Vagina (tissue), 2 donors: ENCODE measurements around the gene JAG2. TPM values are rescaled to one million over a fixed set of nuclear protein-coding genes. Genes with fewer than 3 reads are reported as not detected.

Source experiments
- DNase-seq, 2 donors: peaks; one replicate each; pipeline ENCODE4 v3.0.0-alpha.2; 2017; ENCODE audit errors: extremely low spot score in 2 of 2
- H3K27ac ChIP-seq: fragments of 200-600 bp; sonication (generic); one replicate; pipeline ENCODE4 v1.5.1; 2019
- H3K27me3 ChIP-seq: fragments of 200-600 bp; sonication (generic); one replicate; pipeline ENCODE4 v1.5.1; 2019
- H3K36me3 ChIP-seq, 2 donors: fragments of 200-600 bp; sonication (generic); one replicate each; pipeline ENCODE4 v1.5.1; 2017 to 2019
- H3K4me1 ChIP-seq: fragments of 200-600 bp; sonication (generic); one replicate; pipeline ENCODE4 v1.5.1; 2019
- H3K4me3 ChIP-seq, 2 donors: fragments of 200-600 bp; sonication (generic); 1 replicate in 1 of 2; 2 replicates in 1 of 2; pipeline ENCODE4 v1.5.1; 2016 to 2019
- H3K9me3 ChIP-seq: fragments of 200-600 bp; sonication (generic); one replicate; pipeline ENCODE4 v1.5.1; 2019
- CTCF ChIP-seq, 3 experiments: fragments of 450-650 bp in 2 of 3; fragments of 200-600 bp in 1 of 3; sonication (generic) in 1 of 3; IDR thresholded peaks; one replicate each; pipeline ENCODE4 v1.5.1; 2017 to 2019; ENCODE audit warnings: antibody characterized with exemption in 3 of 3, mild to moderate bottlenecking in 2 of 3, moderate library complexity in 2 of 3
- POLR2A ChIP-seq, 2 donors: fragments of 450-650 bp; IDR thresholded peaks; one replicate each; pipeline ENCODE4 v1.6.1; 2017; ENCODE audit warnings: antibody characterized with exemption in 2 of 2, mild to moderate bottlenecking in 2 of 2, moderate library complexity in 2 of 2
- POLR2AphosphoS5 ChIP-seq, 2 donors: sonication (generic); formaldehyde crosslinking; IDR thresholded peaks; one replicate each; pipeline ENCODE4 v1.9.0; 2017; ENCODE audit warnings: antibody characterized with exemption in 2 of 2, mild to moderate bottlenecking in 2 of 2, low read depth in 1 of 2; ENCODE audit not compliant: insufficient read depth in 1 of 2
- intact Hi-C: fragments of 100-400 bp; cut with DNase I; formaldehyde crosslinking; loops from one replicate; pipeline ENCODE4 v1.15.1; 2023
- microRNA-seq: library from miRNA; unstranded; fragments of <30 nt; microRNA quantifications from one replicate; pipeline ENCODE4, GENCODE V29; 2017; ENCODE audit warnings: borderline number of aligned reads, borderline replicate concordance
- small RNA-seq: library from RNA; depleted of rRNA; stranded (forward); fragments of <200 nt; gene quantifications from one replicate; pipeline ENCODE3, GENCODE V24; 2016
- total RNA-seq: library from RNA; depleted of rRNA; stranded (reverse); fragments of >200 nt; gene quantifications from one replicate; pipeline ENCODE4 v1.2.3, GENCODE V29; 2016

Gene JAG2
- total RNA-seq, 1 donor from 2014 or later, result 17.7 TPM

GRCh38 chr14:105093038-105093430, 75.5 kb downstream of the JAG2 start:
- H3K4me3 ChIP-seq, result peak overlapping the region; percentile 71 to 76
- no peak for DNase-seq
- intact Hi-C loops, result loop anchor here (10.0 kb wide), 1 partner anchor 192 kb away; no protein-coding TSS in a partner anchor
- no peak for TF ChIP-seq POLR2AphosphoS5 (IDR thresholded peaks at IDR 0.05; ENCODE audit: insufficient read depth in 1 of 2, low read depth in 1 of 2)
- TF ChIP-seq POLR2A (IDR thresholded peaks at IDR 0.05), result peak in 1 of 2 donors; percentile 53
- TF ChIP-seq CTCF (IDR thresholded peaks at IDR 0.05), result no peak
- H3K27me3 ChIP-seq, result no peaks in the 10 kb centered on the region
- no peaks in the 10 kb centered on the region for H3K36me3 ChIP-seq
- H3K4me1 ChIP-seq, result peaks cover 52% of the 10 kb centered on the region
- peak overlapping the region; percentile 95 for H3K27ac ChIP-seq
- H3K9me3 ChIP-seq, result no peaks in the 10 kb centered on the region

GRCh38 chr14:105092171-105093037, 76.2 kb downstream of the JAG2 start:
- Histone ChIP-seq H3K27ac (peak overlapping the region; percentile 95), H3K4me3 (peak overlapping the region; percentile 71 to 76), H3K4me1 (peaks cover 57% of the 10 kb centered on the region), H3K9me3 (no peaks in the 10 kb centered on the region), H3K36me3 (no peaks in the 10 kb centered on the region), H3K27me3 (no peaks in the 10 kb centered on the region)
- no peak for DNase-seq
- TF ChIP-seq POLR2A (IDR thresholded peaks at IDR 0.05) (no peak), POLR2AphosphoS5 (IDR thresholded peaks at IDR 0.05; ENCODE audit: insufficient read depth in 1 of 2, low read depth in 1 of 2) (peak in 1 of 2 donors; percentile 26), CTCF (IDR thresholded peaks at IDR 0.05) (no peak)
- intact Hi-C loops, result loop anchor here (10.0 kb wide), 1 partner anchor 192 kb away; no protein-coding TSS in a partner anchor

GRCh38 chr14:105091517-105092170, 76.9 kb downstream of the JAG2 start:
- Histone ChIP-seq H3K27me3 (no peaks in the 10 kb centered on the region), H3K4me1 (peaks cover 57% of the 10 kb centered on the region), H3K9me3 (no peaks in the 10 kb centered on the region), H3K36me3 (no peaks in the 10 kb centered on the region), H3K4me3 (no peak overlapping the region), H3K27ac (peak overlapping the region; percentile 95)
- no peak for DNase-seq
- intact Hi-C loops, result loop anchor here (10.0 kb wide), 1 partner anchor 193 kb away; no protein-coding TSS in a partner anchor
- TF ChIP-seq POLR2AphosphoS5 (IDR thresholded peaks at IDR 0.05; ENCODE audit: insufficient read depth in 1 of 2, low read depth in 1 of 2) (peak in 1 of 2 donors; percentile 55), CTCF (IDR thresholded peaks at IDR 0.05) (no peak)

GRCh38 chr14:105091054-105091516, 77.5 kb downstream of the JAG2 start:
- Histone ChIP-seq H3K27ac (peak overlapping the region; percentile 95), H3K9me3 (no peaks in the 10 kb centered on the region), H3K4me1 (peaks cover 61% of the 10 kb centered on the region), H3K4me3 (no peak overlapping the region), H3K27me3 (no peaks in the 10 kb centered on the region), H3K36me3 (no peaks in the 10 kb centered on the region)
- intact Hi-C loops, result loop anchor here (10.0 kb wide), 1 partner anchor 194 kb away; no protein-coding TSS in a partner anchor
- TF ChIP-seq POLR2A (IDR thresholded peaks at IDR 0.05) (no peak), POLR2AphosphoS5 (IDR thresholded peaks at IDR 0.05; ENCODE audit: insufficient read depth in 1 of 2, low read depth in 1 of 2) (no peak), CTCF (IDR thresholded peaks at IDR 0.05) (no peak)
- no peak for DNase-seq

Small RNA genes lying within 50 kb of the gene (microRNA-seq; reads per million reads assigned to microRNA genes)
- gene MIR6765, result not detected

Small RNA genes lying within 50 kb of the gene (small RNA-seq; reads per million reads assigned to genes)
- gene AL512356.2 (not detected), gene MIR6765 (not detected)

Other genes with a start within 250 kb of the JAG2 start
- not detected for gene PLD4, start 243.9 kb downstream of the JAG2 start, total RNA-seq
- gene AHNAK2, start 190.4 kb downstream of the JAG2 start, total RNA-seq, result 180 TPM
- 4.7 TPM for gene CLBA1, start 183.0 kb downstream of the JAG2 start, total RNA-seq
- 15.2 TPM for gene CDCA4, start 147.7 kb downstream of the JAG2 start, total RNA-seq
- gene GPR132, start 103.3 kb downstream of the JAG2 start, total RNA-seq, result 9.1 TPM
- 11.0 TPM for gene NUDT14, start 12.5 kb upstream of the JAG2 start, total RNA-seq
- 45.9 TPM for gene BTBD6, start 79.8 kb upstream of the JAG2 start, total RNA-seq
- 64.6 TPM for gene BRF1, start 132.2 kb upstream of the JAG2 start, total RNA-seq
- 64.8 TPM for gene PACS2, start 146.0 kb upstream of the JAG2 start, total RNA-seq
- gene TEX22, start 229.8 kb upstream of the JAG2 start, total RNA-seq, result not detected